H1 (cell line): Measurements from ENCODE around the gene MMP25. TPM values are rescaled to one million over a fixed set of nuclear protein-coding genes. Genes with fewer than 3 reads are reported as not detected.

Source experiments
- CTCF ChIA-PET: fragments of 300-600 bp; sonication (Branson Sonifier 250); formaldehyde crosslinking; loops from one replicate; lab custom pipeline; 2021; ENCODE audit not compliant: partially characterized antibody; lab: Charles Lee
- POLR2A ChIA-PET: fragments of 300-600 bp; sonication (Branson Sonifier 250); formaldehyde crosslinking; loops from one replicate; lab custom pipeline; 2021; ENCODE audit warnings: inconsistent platforms; ENCODE audit not compliant: partially characterized antibody; lab: Charles Lee
- DNase-seq, 2 experiments: peaks; one replicate each; pipeline versions ENCODE4 v3.0.0 to v3.0.0-alpha.2; 2010 to 2022; ENCODE audit warnings: low spot score in 2 of 2, low read depth in 1 of 2, mixed read lengths in 1 of 2
- FAIRE-seq: peaks from 2 replicates; lab custom pipeline; 2011; peaks lifted over from hg19 to GRCh38; lab: Jason Lieb, UNC
- H2AFZ ChIP-seq: 2 replicates; pipeline ENCODE4 v1.8.1; 2012; ENCODE audit warnings: low read length, inconsistent platforms
- H2AK5ac ChIP-seq: 2 replicates; pipeline ENCODE4 v1.6.1; 2013; ENCODE audit warnings: low read depth, low read length
- H2BK120ac ChIP-seq: replicated peaks from 2 replicates; pipeline ENCODE3; 2013; ENCODE audit warnings: low read depth, low read length, inconsistent platforms
- H2BK12ac ChIP-seq: 2 replicates; pipeline ENCODE4 v1.6.1; 2013; ENCODE audit warnings: low read depth, low read length
- H2BK15ac ChIP-seq: 2 replicates; pipeline ENCODE4 v1.6.1; 2013; ENCODE audit warnings: low read length
- H2BK20ac ChIP-seq: 2 replicates; pipeline ENCODE4 v1.6.1; 2013; ENCODE audit warnings: low read length
- H2BK5ac ChIP-seq: 2 replicates; pipeline ENCODE4 v1.6.1; 2013; ENCODE audit warnings: low read depth, low read length
- H3K14ac ChIP-seq: 2 replicates; pipeline ENCODE4 v1.6.1; 2013; ENCODE audit warnings: inconsistent platforms; ENCODE audit not compliant: insufficient read length
- H3K18ac ChIP-seq: 2 replicates; pipeline ENCODE4 v1.6.1; 2013; ENCODE audit warnings: low read length; ENCODE audit errors: extremely low read depth
- H3K23ac ChIP-seq: 2 replicates; pipeline ENCODE4 v1.6.1; 2013; ENCODE audit warnings: inconsistent platforms; ENCODE audit not compliant: insufficient read length
- H3K23me2 ChIP-seq: 2 replicates; pipeline ENCODE4 v1.6.1; 2013; ENCODE audit warnings: low read depth, low read length
- H3K27ac ChIP-seq: 2 replicates; pipeline ENCODE4 v1.6.1; 2011; ENCODE audit warnings: low read depth, low read length, inconsistent platforms
- H3K27me3 ChIP-seq, 4 experiments: replicated peaks in 1 of 4; 1 replicate in 1 of 4; 2 replicates in 3 of 4; pipeline versions ENCODE4 v1.6.1 to v1.8.1; 2011 to 2013; ENCODE audit warnings: low read length in 3 of 4, mild to moderate bottlenecking in 3 of 4, inconsistent platforms in 2 of 4, mixed read lengths in 2 of 4, moderate library complexity in 1 of 4; ENCODE audit not compliant: control insufficient read depth in 3 of 4, insufficient read depth in 3 of 4; ENCODE audit errors: extremely low read depth in 1 of 4
- H3K36me3 ChIP-seq, 4 experiments: 2 replicates each; pipeline versions ENCODE4 v1.6.1 to v1.8.1; 2011 to 2013; ENCODE audit warnings: mild to moderate bottlenecking in 4 of 4, low read length in 3 of 4, moderate library complexity in 2 of 4, control low read depth in 1 of 4, inconsistent platforms in 1 of 4; ENCODE audit not compliant: insufficient read depth in 4 of 4, control insufficient read depth in 2 of 4
- H3K4ac ChIP-seq: replicated peaks from 2 replicates; pipeline ENCODE3; 2013; ENCODE audit warnings: low read length, low read depth, mixed read lengths, inconsistent platforms; ENCODE audit not compliant: insufficient read length
- H3K4me1 ChIP-seq, 4 experiments: replicated peaks in 1 of 4; 1 replicate in 1 of 4; 2 replicates in 3 of 4; pipeline versions ENCODE4 v1.6.1 to v1.8.1; 2011 to 2013; ENCODE audit warnings: low read length in 3 of 4, inconsistent platforms in 2 of 4, mixed read lengths in 1 of 4; ENCODE audit not compliant: insufficient read depth in 4 of 4, control insufficient read depth in 3 of 4
- H3K4me2 ChIP-seq, 2 experiments: 2 replicates each; pipeline versions ENCODE4 v1.6.1 to v1.8.1; 2011 to 2013; ENCODE audit warnings: low read depth in 2 of 2, low read length in 2 of 2, control low read depth in 1 of 2, inconsistent platforms in 1 of 2, mild to moderate bottlenecking in 1 of 2; ENCODE audit not compliant: insufficient read depth in 1 of 2
- H3K4me3 ChIP-seq, 4 experiments: fragments of 200-600, 300-600 bp in 1 of 4; sonication (generic), shearing (Covaris generic), sonication (Bioruptor Twin) in 1 of 4; 2 replicates each; pipeline versions ENCODE4 v1.5.1 to v1.8.1; 2011 to 2016; ENCODE audit warnings: low read length in 4 of 4, low read depth in 3 of 4, control low read depth in 2 of 4, inconsistent platforms in 2 of 4, mild to moderate bottlenecking in 2 of 4, mixed read lengths in 1 of 4, moderate library complexity in 1 of 4; ENCODE audit not compliant: insufficient read depth in 2 of 4; ENCODE audit errors: extremely low read depth in 1 of 4
- H3K56ac ChIP-seq: replicated peaks from 2 replicates; pipeline ENCODE3; 2013; ENCODE audit warnings: low read depth, mild to moderate bottlenecking, mixed read lengths, low read length, inconsistent platforms; ENCODE audit not compliant: insufficient read length
- H3K79me1 ChIP-seq: 2 replicates; pipeline ENCODE4 v1.6.1; 2013; ENCODE audit warnings: low read depth, low read length, control low read depth
- H3K79me2 ChIP-seq, 2 experiments: 2 replicates each; pipeline versions ENCODE4 v1.6.1 to v1.8.1; 2012 to 2013; ENCODE audit warnings: low read length in 2 of 2, mild to moderate bottlenecking in 2 of 2, inconsistent platforms in 1 of 2; ENCODE audit not compliant: insufficient read depth in 2 of 2, control insufficient read depth in 1 of 2
- H3K9ac ChIP-seq, 4 experiments: replicated peaks in 1 of 4; 1 replicate in 1 of 4; 2 replicates in 3 of 4; pipeline versions ENCODE4 v1.6.1 to v1.8.1; 2011 to 2013; ENCODE audit warnings: low read depth in 3 of 4, low read length in 3 of 4, control low read depth in 2 of 4, mild to moderate bottlenecking in 2 of 4, moderate library complexity in 2 of 4, inconsistent platforms in 1 of 4; ENCODE audit errors: extremely low read depth in 1 of 4
- H3K9me3 ChIP-seq, 2 experiments: 2 replicates each; pipeline versions ENCODE4 v1.6.1 to v1.8.1; 2012 to 2013; ENCODE audit warnings: mild to moderate bottlenecking in 2 of 2, moderate library complexity in 2 of 2, control low read depth in 1 of 2, inconsistent platforms in 1 of 2, low read depth in 1 of 2, low read length in 1 of 2, mixed read lengths in 1 of 2; ENCODE audit not compliant: insufficient read depth in 2 of 2
- H4K20me1 ChIP-seq, 2 experiments: replicated peaks in 1 of 2; 2 replicates each; pipeline versions ENCODE3 to v1.8.1; 2011 to 2013; ENCODE audit warnings: inconsistent platforms in 2 of 2, low read length in 2 of 2, mild to moderate bottlenecking in 1 of 2; ENCODE audit not compliant: insufficient read depth in 2 of 2, control insufficient read depth in 1 of 2
- H4K5ac ChIP-seq: 2 replicates; pipeline ENCODE4 v1.6.1; 2013; ENCODE audit warnings: low read length, low read depth, mixed read lengths, inconsistent platforms; ENCODE audit not compliant: insufficient read length
- H4K8ac ChIP-seq: 2 replicates; pipeline ENCODE4 v1.8.0; 2013; ENCODE audit warnings: mild to moderate bottlenecking, moderate library complexity, low read length, inconsistent platforms; ENCODE audit not compliant: insufficient read depth; ENCODE audit errors: extremely low read depth
- H4K91ac ChIP-seq: replicated peaks from 2 replicates; pipeline ENCODE3; 2013; ENCODE audit warnings: low read length, mixed read lengths, inconsistent platforms; ENCODE audit not compliant: insufficient read length
- CBX5 ChIP-seq: fragments of 300-800, 300-1000 bp; sonication (generic); IDR thresholded peaks from 2 replicates; pipeline ENCODE4 v1.7.1; 2016; ENCODE audit warnings: antibody characterized with exemption, low read length, low read depth
- CTBP2 ChIP-seq: IDR thresholded peaks from 2 replicates; pipeline ENCODE4 v1.7.0; 2011; ENCODE audit warnings: borderline replicate concordance, mild to moderate bottlenecking, moderate library complexity, mixed read lengths, low read length; ENCODE audit not compliant: insufficient read depth, insufficient read length
- GTF2F1 ChIP-seq: IDR thresholded peaks from 2 replicates; pipeline ENCODE4 v1.6.1; 2012; ENCODE audit warnings: low read depth, low read length, improper control_type of control experiment, borderline replicate concordance
- HDAC6 ChIP-seq: IDR thresholded peaks from one replicate; pipeline ENCODE4 v1.7.1; 2012; ENCODE audit warnings: low read depth, mild to moderate bottlenecking, inconsistent platforms, low read length, moderate library complexity
- SRF ChIP-seq: IDR thresholded peaks from 2 replicates; pipeline ENCODE4 v1.6.1; 2011; ENCODE audit warnings: mild to moderate bottlenecking, low read depth, low read length, moderate library complexity
- TAF7 ChIP-seq: optimal IDR thresholded peaks from 2 replicates; pipeline ENCODE3; 2011; ENCODE audit warnings: low read depth, mild to moderate bottlenecking, inconsistent platforms, low read length, moderate library complexity, borderline replicate concordance
- WGBS, 2 experiments: shearing (Covaris generic) in 1 of 2; methylation state at CpG; one replicate each; pipeline versions ENCODE4 v1.1.6 to v1.1.7; 2013 to 2015; ENCODE audit warnings: low lambda C conversion rate in 2 of 2, mixed read lengths in 2 of 2, inconsistent platforms in 1 of 2, low coverage in 1 of 2, missing lambda C conversion rate in 1 of 2; ENCODE audit not compliant: insufficient replicate concordance in 2 of 2, insufficient coverage in 1 of 2, insufficient read length in 1 of 2; ENCODE audit errors: extremely low coverage in 1 of 2, missing lambda C conversion rate in 1 of 2; 5-methylcytosine and 5-hydroxymethylcytosine counted together
- polyA plus RNA-seq, 7 experiments: library from polyadenylated mRNA; depleted of rRNA in 3 of 7; stranded (reverse) in 5 of 7; unstranded in 2 of 7; fragments of >200 nt in 5 of 7; fragments of 200-250 nt in 2 of 7; gene quantifications; 1 replicate in 5 of 7; 2 replicates in 1 of 7; 4 replicates in 1 of 7; pipeline versions ENCODE4 v1.2.1 to v1.2.3, GENCODE V29; 2011 to 2013; ENCODE audit warnings: missing spikeins in 2 of 7, mixed read lengths in 2 of 7
- total RNA-seq: library from RNA; stranded (reverse); fragmentation: NEBNext Ultra II Directional; extraction: Animal tissue kit (Norgen Biotek cat#: 25700); gene quantifications from 2 replicates; pipeline ENCODE4 v1.2.1, GENCODE V29; 2021
- TF ChIP-seq, protein P1 (sequence below): IDR thresholded peaks from 2 replicates; pipeline ENCODE4 v1.6.1; 2011; ENCODE audit warnings: low read length, improper control_type of control experiment
- TF ChIP-seq, protein P2 (sequence below): IDR thresholded peaks from 2 replicates; pipeline ENCODE4 v1.6.1; 2012; ENCODE audit warnings: inconsistent platforms
- TF ChIP-seq, protein P3 (sequence below): IDR thresholded peaks from 2 replicates; pipeline ENCODE4 v1.6.1; 2012; ENCODE audit warnings: inconsistent platforms

Gene MMP25
- total and polyA plus RNA-seq, 2 of the 8 experiments (the other 6 are each of a cell fraction or from before 2014, with no cell fraction given): 7.7 to 26.7 TPM

DNA sequence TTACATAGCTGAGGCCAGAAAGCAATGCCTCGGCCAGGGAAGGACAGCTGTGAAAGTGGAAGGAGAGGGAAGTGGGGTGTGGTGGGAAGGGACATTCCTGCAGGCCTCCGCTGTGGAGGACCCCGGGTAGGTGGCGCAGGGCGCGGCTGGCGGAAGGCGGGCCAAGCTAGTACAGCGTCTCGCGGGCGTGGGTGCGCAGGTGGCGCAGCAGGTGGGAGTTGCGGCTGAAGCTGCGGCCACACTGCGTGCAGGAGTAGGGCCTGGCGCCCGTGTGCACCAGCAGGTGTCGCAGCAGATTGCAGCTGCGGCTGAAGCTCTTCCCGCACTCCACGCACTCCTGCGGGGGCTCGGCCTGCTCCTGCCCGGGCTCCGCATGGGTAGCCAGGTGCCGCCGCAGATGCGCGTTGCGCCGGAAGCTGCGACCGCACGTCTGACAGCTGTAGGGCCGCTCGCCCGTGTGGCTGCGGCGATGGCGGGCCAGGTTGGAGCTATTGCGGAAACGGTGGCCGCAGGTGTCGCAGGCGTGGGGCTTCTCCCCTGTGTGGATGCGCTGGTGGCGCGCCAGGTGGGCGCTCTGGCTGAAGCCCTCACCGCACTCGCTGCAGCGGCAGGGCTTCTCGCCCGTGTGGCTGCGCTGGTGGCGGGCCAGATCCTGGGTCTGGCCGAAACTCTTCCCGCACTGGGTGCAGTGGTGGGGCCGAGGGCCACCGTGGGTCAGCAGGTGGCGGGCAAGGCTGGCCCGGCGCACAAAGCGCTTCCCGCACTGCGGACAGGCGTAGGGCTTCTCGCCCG is 42.8 kb downstream of the MMP25 start:
- 97% methylated on average over 49 of the region's 71 CpGs; no CpG with 5 or more reads in 1 of the 2 experiments for WGBS, 2 experiments
- ChIA-PET POLR2A (interaction anchor here (0.8 to 8.3 kb wide), 17 partner anchors 9 to 61 kb away, joined by 3 to 137 read pairs (median 12); partner anchors contain the start of genes IL32 and ZSCAN10), CTCF (interaction anchor here (0.7 to 36.8 kb wide), 9 partner anchors 9 to 60 kb away, joined by 3 to 619 read pairs (median 11); partner anchors contain the start of genes ZNF205 and ZNF213)
- no peak overlapping the region for H3K27ac ChIP-seq
- H2BK120ac ChIP-seq: no peak overlapping the region
- H4K91ac ChIP-seq: no peak overlapping the region
- no peak overlapping the region for H3K18ac ChIP-seq
- no peak overlapping the region for H2AK5ac ChIP-seq
- peaks cover 0 to 27% of the 10 kb centered on the region in 2 experiments; a peak in 2 of 4 replicates for H3K79me2 ChIP-seq
- H3K9ac ChIP-seq: no peak overlapping the region
- H2BK15ac ChIP-seq: no peak overlapping the region
- no peak for DNase-seq
- peaks cover 3% of the 10 kb centered on the region for H3K79me1 ChIP-seq
- no peak overlapping the region for H2BK5ac ChIP-seq
- H3K14ac ChIP-seq: no peak overlapping the region
- no peak overlapping the region for H3K4me2 ChIP-seq
- H4K5ac ChIP-seq: no peak overlapping the region
- no peak overlapping the region for H2BK20ac ChIP-seq
- FAIRE-seq: no peak
- no peak overlapping the region for H2AFZ ChIP-seq
- peaks cover 13 to 24% of the 10 kb centered on the region in 2 experiments for H4K20me1 ChIP-seq
- H3K36me3 ChIP-seq: peaks cover 28 to 46% (median 39%) of the 10 kb centered on the region in 4 experiments
- no peaks in the 10 kb centered on the region for H3K23me2 ChIP-seq
- H4K8ac ChIP-seq: no peak overlapping the region
- H3K9me3 ChIP-seq: no peaks in the 10 kb centered on the region
- H3K4ac ChIP-seq: no peak overlapping the region
- H2BK12ac ChIP-seq: no peak overlapping the region
- no peak overlapping the region for H3K23ac ChIP-seq
- H3K56ac ChIP-seq: no peak overlapping the region
- no peaks in the 10 kb centered on the region for H3K27me3 ChIP-seq
- H3K4me3 ChIP-seq: no peak overlapping the region
- peaks cover 0 to 6% (median 5%) of the 10 kb centered on the region in 4 experiments; a peak in 6 of 7 replicates for H3K4me1 ChIP-seq
- TF ChIP-seq, protein P1, sequence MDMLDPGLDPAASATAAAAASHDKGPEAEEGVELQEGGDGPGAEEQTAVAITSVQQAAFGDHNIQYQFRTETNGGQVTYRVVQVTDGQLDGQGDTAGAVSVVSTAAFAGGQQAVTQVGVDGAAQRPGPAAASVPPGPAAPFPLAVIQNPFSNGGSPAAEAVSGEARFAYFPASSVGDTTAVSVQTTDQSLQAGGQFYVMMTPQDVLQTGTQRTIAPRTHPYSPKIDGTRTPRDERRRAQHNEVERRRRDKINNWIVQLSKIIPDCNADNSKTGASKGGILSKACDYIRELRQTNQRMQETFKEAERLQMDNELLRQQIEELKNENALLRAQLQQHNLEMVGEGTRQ: no peak
- TF ChIP-seq GTF2F1: no peak
- TF ChIP-seq, protein P2, sequence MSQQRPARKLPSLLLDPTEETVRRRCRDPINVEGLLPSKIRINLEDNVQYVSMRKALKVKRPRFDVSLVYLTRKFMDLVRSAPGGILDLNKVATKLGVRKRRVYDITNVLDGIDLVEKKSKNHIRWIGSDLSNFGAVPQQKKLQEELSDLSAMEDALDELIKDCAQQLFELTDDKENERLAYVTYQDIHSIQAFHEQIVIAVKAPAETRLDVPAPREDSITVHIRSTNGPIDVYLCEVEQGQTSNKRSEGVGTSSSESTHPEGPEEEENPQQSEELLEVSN: no peak
- TF ChIP-seq TAF7: no peak
- TF ChIP-seq, protein P3, sequence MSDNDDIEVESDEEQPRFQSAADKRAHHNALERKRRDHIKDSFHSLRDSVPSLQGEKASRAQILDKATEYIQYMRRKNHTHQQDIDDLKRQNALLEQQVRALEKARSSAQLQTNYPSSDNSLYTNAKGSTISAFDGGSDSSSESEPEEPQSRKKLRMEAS: no peak
- no peak for TF ChIP-seq CTBP2
- no peak for TF ChIP-seq CBX5
- no peak for TF ChIP-seq HDAC6
- no peak for TF ChIP-seq SRF
